OCI-LY7 (cell line): ENCODE results near the gene TEN1.

Experiments used
- CTCF ChIP-seq: fragments of 200-600 bp; sonication (generic); conservative IDR thresholded peaks from 2 replicates; pipeline ENCODE4 v1.5.1; 2014; ENCODE audit warnings: mild to moderate bottlenecking, antibody characterized with exemption, low read length, moderate library complexity, mixed read lengths
- EZH2phosphoT487 ChIP-seq: fragments of 200-600 bp; sonication (generic); IDR thresholded peaks from 2 replicates; pipeline ENCODE4 v1.6.1; 2018; ENCODE audit warnings: low read depth, borderline replicate concordance, mild to moderate bottlenecking, mixed run types, antibody characterized with exemption, low read length, moderate library complexity, mixed read lengths

DNA sequence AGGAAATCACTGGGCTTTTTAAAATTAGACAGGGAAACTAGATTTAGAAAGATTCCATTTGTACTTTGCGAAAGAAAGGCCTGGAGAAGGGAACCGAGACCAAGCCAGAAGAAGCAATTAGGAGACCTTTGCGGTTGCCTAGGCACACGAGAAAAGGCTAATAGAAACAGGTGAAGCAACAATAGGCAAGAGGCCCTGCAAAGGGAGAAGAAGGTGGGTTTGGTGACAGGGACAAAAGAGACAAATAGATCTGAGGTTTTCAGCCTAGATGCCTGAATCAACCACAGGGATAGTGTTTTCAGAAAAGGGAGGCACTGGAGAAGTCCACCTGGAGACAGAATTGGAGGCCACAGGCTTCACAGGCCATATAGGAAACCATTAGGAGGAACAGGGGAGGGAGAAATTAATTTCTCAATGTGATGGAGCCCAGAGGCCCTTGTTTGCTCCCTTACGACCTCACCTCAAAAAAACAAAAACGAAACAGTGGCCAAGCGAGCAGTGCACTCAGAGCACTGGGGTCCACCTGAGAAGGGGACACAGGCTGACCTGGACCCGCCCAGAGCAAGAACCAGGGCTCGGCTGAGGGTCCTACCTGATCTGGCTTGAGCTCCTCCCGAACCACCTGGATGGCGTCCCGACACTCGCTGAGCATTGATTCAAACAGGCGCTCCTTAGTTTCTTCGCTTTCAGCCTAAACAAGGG is 70.9 kb downstream of the TEN1 start:
- no peak for TF ChIP-seq CTCF
- TF ChIP-seq EZH2phosphoT487: no peak
